ENCODE results near the gene KSR2. TPM values are rescaled to one million over a fixed set of nuclear protein-coding genes. Genes with fewer than 3 reads are reported as not detected.

Gene KSR2
- total and polyA plus RNA-seq, 9 donors = under 0.01 to 0.15 (median 0.08) TPM; not detected in 4

DNA sequence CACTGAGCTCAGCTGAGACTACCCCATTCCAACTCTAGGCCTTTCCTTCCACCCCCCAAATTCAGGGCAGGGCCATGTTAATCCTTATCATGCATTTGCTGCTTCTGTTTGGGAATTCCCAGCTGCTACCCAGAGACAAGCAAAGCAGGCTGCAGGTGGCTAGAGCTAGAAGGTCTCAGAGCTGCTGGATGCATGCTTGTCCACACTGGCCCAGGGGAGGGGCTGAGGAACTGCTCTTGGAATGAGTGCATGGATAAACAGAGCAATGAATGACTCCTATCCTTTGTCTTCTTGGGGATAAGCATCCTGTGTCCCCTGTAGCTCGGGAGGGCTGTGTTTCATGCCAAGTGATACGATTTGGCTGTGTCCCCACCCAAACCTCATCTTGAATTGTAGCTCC, 470.5 kb downstream of the KSR2 start:
- no peak overlapping the region for H3K27ac ChIP-seq
- no peaks in the 10 kb centered on the region for H3K4me1 ChIP-seq (ENCODE audit: insufficient read depth)
- DNase-seq = no peak
- H3K36me3 ChIP-seq = no peaks in the 10 kb centered on the region
- H3K4me3 ChIP-seq = no peak overlapping the region
- TF ChIP-seq POLR2A (IDR thresholded peaks at IDR 0.05) = no peak
- TF ChIP-seq EP300 (IDR thresholded peaks at IDR 0.05) = no peak
- TF ChIP-seq, protein P1, sequence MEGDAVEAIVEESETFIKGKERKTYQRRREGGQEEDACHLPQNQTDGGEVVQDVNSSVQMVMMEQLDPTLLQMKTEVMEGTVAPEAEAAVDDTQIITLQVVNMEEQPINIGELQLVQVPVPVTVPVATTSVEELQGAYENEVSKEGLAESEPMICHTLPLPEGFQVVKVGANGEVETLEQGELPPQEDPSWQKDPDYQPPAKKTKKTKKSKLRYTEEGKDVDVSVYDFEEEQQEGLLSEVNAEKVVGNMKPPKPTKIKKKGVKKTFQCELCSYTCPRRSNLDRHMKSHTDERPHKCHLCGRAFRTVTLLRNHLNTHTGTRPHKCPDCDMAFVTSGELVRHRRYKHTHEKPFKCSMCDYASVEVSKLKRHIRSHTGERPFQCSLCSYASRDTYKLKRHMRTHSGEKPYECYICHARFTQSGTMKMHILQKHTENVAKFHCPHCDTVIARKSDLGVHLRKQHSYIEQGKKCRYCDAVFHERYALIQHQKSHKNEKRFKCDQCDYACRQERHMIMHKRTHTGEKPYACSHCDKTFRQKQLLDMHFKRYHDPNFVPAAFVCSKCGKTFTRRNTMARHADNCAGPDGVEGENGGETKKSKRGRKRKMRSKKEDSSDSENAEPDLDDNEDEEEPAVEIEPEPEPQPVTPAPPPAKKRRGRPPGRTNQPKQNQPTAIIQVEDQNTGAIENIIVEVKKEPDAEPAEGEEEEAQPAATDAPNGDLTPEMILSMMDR (IDR thresholded peaks at IDR 0.05) = no peak
- H3K9me3 ChIP-seq = no peaks in the 10 kb centered on the region
- intact Hi-C loops (cut with DNase I) = no loop called here
- H3K27me3 ChIP-seq = no peaks in the 10 kb centered on the region
- WGBS, 3 donors = 44 to 56% (median 51%) methylated on average over 2 of the region's 2 CpGs

- WGBS, 3 donors = 52 to 64% (median 55%) methylated on average over 7 of the region's 7 CpGs
- no peak for DNase-seq
- H3K4me3 ChIP-seq = no peak overlapping the region
- intact Hi-C loops (cut with DNase I) = no loop called here
- H3K36me3 ChIP-seq = no peaks in the 10 kb centered on the region
- H3K4me1 ChIP-seq (ENCODE audit: insufficient read depth) = no peaks in the 10 kb centered on the region
- no peak overlapping the region for H3K27ac ChIP-seq
- no peaks in the 10 kb centered on the region for H3K9me3 ChIP-seq
- H3K27me3 ChIP-seq = no peaks in the 10 kb centered on the region
- TF ChIP-seq EP300 (IDR thresholded peaks at IDR 0.05) (no peak), POLR2A (IDR thresholded peaks at IDR 0.05) (no peak)
- TF ChIP-seq, protein P1 (IDR thresholded peaks at IDR 0.05) = no peak
Measured at GRCh38 chr12:117497407-117497806, 471.4 kb downstream of the KSR2 start.

GRCh38 chr12:117494833-117495655, 473.7 kb downstream of the KSR2 start:
- TF ChIP-seq POLR2A (IDR thresholded peaks at IDR 0.05) (no peak), EP300 (IDR thresholded peaks at IDR 0.05) (no peak)
- TF ChIP-seq, protein P1 (IDR thresholded peaks at IDR 0.05) = no peak
- WGBS, 3 donors = 6 to 15% (median 8%) methylated on average over 8 of the region's 8 CpGs
- Histone ChIP-seq H3K4me1 (ENCODE audit: insufficient read depth) (no peaks in the 10 kb centered on the region), H3K4me3 (no peak overlapping the region), H3K9me3 (no peaks in the 10 kb centered on the region), H3K27ac (no peak overlapping the region), H3K27me3 (no peaks in the 10 kb centered on the region), H3K36me3 (no peaks in the 10 kb centered on the region)
- no peak for DNase-seq
- intact Hi-C loops (cut with DNase I) = no loop called here

- TF ChIP-seq, protein P1 (IDR thresholded peaks at IDR 0.05) = no peak
- no peak for TF ChIP-seq POLR2A (IDR thresholded peaks at IDR 0.05)
- no peak for TF ChIP-seq EP300 (IDR thresholded peaks at IDR 0.05)
- no peaks in the 10 kb centered on the region for H3K27me3 ChIP-seq
- no peaks in the 10 kb centered on the region for H3K9me3 ChIP-seq
- H3K27ac ChIP-seq = no peak overlapping the region
- no peaks in the 10 kb centered on the region for H3K36me3 ChIP-seq
- WGBS, 3 donors = 68 to 73% (median 69%) methylated on average over 7 of the region's 7 CpGs
- no peak for DNase-seq
- intact Hi-C loops (cut with DNase I) = no loop called here
- no peaks in the 10 kb centered on the region for H3K4me1 ChIP-seq (ENCODE audit: insufficient read depth)
- no peak overlapping the region for H3K4me3 ChIP-seq
Measured at GRCh38 chr12:117491711-117492110, 477.1 kb downstream of the KSR2 start.

All from ovary (tissue), 9 donors.